MM.1S (cell line): ENCODE data around the gene PPA1.
"Not testable (repeated sequence)": the region's sequence is repeated elsewhere in the genome, so short reads cannot be mapped to it uniquely, and the experiment has no call there.

Experiments
- DNase-seq: peaks from one replicate; pipeline ENCODE4 v3.0.0-alpha.2; 2015
- H2AFZ ChIP-seq: fragments of 300-600 bp; sonication (generic); 2 replicates; pipeline ENCODE4 v1.6.0; 2016; ENCODE audit warnings: antibody characterized with exemption, low read length
- H3F3A ChIP-seq: fragments of 300-600 bp; sonication (generic); 2 replicates; pipeline ENCODE4 v1.6.1; 2016; ENCODE audit warnings: mild to moderate bottlenecking, antibody characterized with exemption, low read length, moderate library complexity, mixed read lengths; ENCODE audit not compliant: insufficient read depth
- H3K27ac ChIP-seq: fragments of 300-600 bp; sonication (generic); 2 replicates; pipeline ENCODE4 v1.5.1; 2016; ENCODE audit warnings: mild to moderate bottlenecking, low read length
- H3K27me3 ChIP-seq: fragments of 300-600 bp; sonication (generic); replicated peaks from 2 replicates; pipeline ENCODE4 v1.6.0; 2016; ENCODE audit warnings: low read length; ENCODE audit not compliant: insufficient read depth
- H3K36me3 ChIP-seq: fragments of 300-600 bp; sonication (generic); replicated peaks from 2 replicates; pipeline ENCODE4 v1.6.1; 2016; ENCODE audit warnings: mild to moderate bottlenecking, low read length, mixed read lengths; ENCODE audit not compliant: insufficient read depth
- H3K4me1 ChIP-seq: fragments of 300-600 bp; sonication (generic); 2 replicates; pipeline ENCODE4 v1.6.1; 2016; ENCODE audit warnings: low read length, mixed read lengths
- H3K4me2 ChIP-seq: fragments of 300-600 bp; sonication (generic); 2 replicates; pipeline ENCODE4 v1.6.0; 2016; ENCODE audit warnings: low read depth, low read length
- H3K4me3 ChIP-seq: fragments of 300-600 bp; sonication (generic); 2 replicates; pipeline ENCODE4 v1.5.1; 2016; ENCODE audit warnings: low read length, mixed read lengths
- H3K79me2 ChIP-seq: fragments of 300-600 bp; sonication (generic); 2 replicates; pipeline ENCODE4 v1.6.1; 2016; ENCODE audit warnings: mixed run types, low read length, mixed read lengths
- H3K9ac ChIP-seq: fragments of 300-600 bp; sonication (generic); 2 replicates; pipeline ENCODE4 v1.6.1; 2016; ENCODE audit warnings: low read length, mixed read lengths
- H3K9me2 ChIP-seq: fragments of 300-600 bp; sonication (generic); replicated peaks from 2 replicates; pipeline ENCODE4 v1.6.1; 2016; ENCODE audit warnings: mild to moderate bottlenecking, low read length, mixed read lengths; ENCODE audit not compliant: insufficient read depth
- H3K9me3 ChIP-seq: fragments of 300-600 bp; sonication (generic); replicated peaks from 2 replicates; pipeline ENCODE4 v1.6.1; 2016; ENCODE audit warnings: mild to moderate bottlenecking, low read length, mixed read lengths; ENCODE audit not compliant: insufficient read depth
- H4K20me1 ChIP-seq: fragments of 300-600 bp; sonication (generic); 2 replicates; pipeline ENCODE4 v1.6.1; 2016; ENCODE audit warnings: mild to moderate bottlenecking, low read length, moderate library complexity, mixed read lengths; ENCODE audit not compliant: insufficient read depth
- EZH2 ChIP-seq: fragments of 300-600 bp; sonication (generic); optimal IDR thresholded peaks from 2 replicates; pipeline ENCODE3; 2017; ENCODE audit warnings: low read depth, mild to moderate bottlenecking, antibody characterized with exemption, low read length, mixed read lengths
- EZH2phosphoT487 ChIP-seq: fragments of 300-600 bp; sonication (generic); IDR thresholded peaks from 2 replicates; pipeline ENCODE4 v1.6.1; 2018; ENCODE audit warnings: antibody characterized with exemption, low read length
- TF ChIP-seq, protein P1 (sequence below): fragments of 300-600 bp; sonication (generic); IDR thresholded peaks from 2 replicates; pipeline ENCODE4 v1.5.1; 2016; ENCODE audit warnings: antibody characterized with exemption, low read length, mixed read lengths

PPA1 gene

DNA sequence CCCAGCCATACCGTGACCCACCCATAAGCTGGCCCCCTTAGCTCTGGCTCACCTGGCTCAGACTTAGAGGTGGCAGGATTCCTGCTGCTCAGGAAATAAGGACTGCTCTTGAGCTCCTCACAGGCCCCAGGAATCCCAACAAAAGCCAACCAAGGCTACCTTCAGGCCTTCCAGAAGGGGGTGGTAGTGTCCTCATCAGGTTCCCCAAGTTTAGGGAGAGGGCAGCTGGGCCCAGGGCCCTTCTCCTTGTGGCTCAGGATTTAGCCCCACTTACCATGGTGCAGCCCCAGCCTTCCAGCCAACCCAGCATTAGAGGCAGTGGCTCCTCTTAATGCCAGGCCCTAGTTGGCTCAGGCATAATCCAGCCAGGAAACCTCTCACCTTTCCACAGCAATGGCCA is 27.0 kb upstream of the PPA1 start:
- no peak overlapping the region for H3K9ac ChIP-seq
- no peak for TF ChIP-seq EZH2
- DNase-seq: no peak
- no peak overlapping the region for H3K4me2 ChIP-seq
- no peaks in the 10 kb centered on the region for H4K20me1 ChIP-seq
- no peaks in the 10 kb centered on the region for H3K27me3 ChIP-seq
- H3K27ac ChIP-seq: no peak overlapping the region
- 0 out of 2 replicates have a peak, but pooled peaks cover under 1% of the 10 kb centered on the region for H3F3A ChIP-seq
- H3K79me2 ChIP-seq: no peaks in the 10 kb centered on the region
- no peak overlapping the region for H3K4me3 ChIP-seq
- no peaks in the 10 kb centered on the region for H3K9me3 ChIP-seq
- H3K36me3 ChIP-seq: no peaks in the 10 kb centered on the region
- H3K4me1 ChIP-seq: peaks cover 1% of the 10 kb centered on the region; the same call in 1 of the 2 replicates
- no peak overlapping the region for H2AFZ ChIP-seq
- H3K9me2 ChIP-seq: no peaks in the 10 kb centered on the region

DNA sequence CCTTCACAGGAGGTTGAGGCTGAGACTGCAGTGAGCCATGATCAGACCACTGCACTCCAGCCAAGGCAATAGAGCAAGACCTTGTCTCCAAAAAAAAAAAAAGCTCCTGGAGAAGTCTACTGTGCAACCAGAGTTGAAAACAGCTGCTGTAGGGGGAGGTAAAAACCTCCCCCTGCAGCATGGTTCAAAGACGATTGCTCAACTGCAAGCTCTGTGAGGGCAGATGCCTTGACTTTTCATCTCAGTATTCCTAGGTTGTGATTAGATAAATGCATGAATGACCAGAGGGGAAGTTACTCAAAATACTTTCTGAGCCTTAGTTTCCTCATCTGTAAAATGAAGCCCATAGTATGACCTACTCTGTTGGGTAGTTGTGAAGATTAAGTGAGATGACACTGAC is 25.0 kb upstream of the PPA1 start:
- Histone ChIP-seq H4K20me1 (no peaks in the 10 kb centered on the region), H3K4me1 (no peaks in the 10 kb centered on the region), H3K79me2 (no peaks in the 10 kb centered on the region), H3K9me3 (no peaks in the 10 kb centered on the region), H3K27ac (no peak overlapping the region), H3K27me3 (no peaks in the 10 kb centered on the region), H3K9me2 (no peaks in the 10 kb centered on the region), H3K4me2 (no peak overlapping the region), H2AFZ (no peak overlapping the region), H3K4me3 (no peak overlapping the region), H3K36me3 (no peaks in the 10 kb centered on the region), H3F3A (no peaks in the 10 kb centered on the region), H3K9ac (no peak overlapping the region)
- TF ChIP-seq, protein P1, sequence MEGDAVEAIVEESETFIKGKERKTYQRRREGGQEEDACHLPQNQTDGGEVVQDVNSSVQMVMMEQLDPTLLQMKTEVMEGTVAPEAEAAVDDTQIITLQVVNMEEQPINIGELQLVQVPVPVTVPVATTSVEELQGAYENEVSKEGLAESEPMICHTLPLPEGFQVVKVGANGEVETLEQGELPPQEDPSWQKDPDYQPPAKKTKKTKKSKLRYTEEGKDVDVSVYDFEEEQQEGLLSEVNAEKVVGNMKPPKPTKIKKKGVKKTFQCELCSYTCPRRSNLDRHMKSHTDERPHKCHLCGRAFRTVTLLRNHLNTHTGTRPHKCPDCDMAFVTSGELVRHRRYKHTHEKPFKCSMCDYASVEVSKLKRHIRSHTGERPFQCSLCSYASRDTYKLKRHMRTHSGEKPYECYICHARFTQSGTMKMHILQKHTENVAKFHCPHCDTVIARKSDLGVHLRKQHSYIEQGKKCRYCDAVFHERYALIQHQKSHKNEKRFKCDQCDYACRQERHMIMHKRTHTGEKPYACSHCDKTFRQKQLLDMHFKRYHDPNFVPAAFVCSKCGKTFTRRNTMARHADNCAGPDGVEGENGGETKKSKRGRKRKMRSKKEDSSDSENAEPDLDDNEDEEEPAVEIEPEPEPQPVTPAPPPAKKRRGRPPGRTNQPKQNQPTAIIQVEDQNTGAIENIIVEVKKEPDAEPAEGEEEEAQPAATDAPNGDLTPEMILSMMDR: no peak
- TF ChIP-seq EZH2 (no peak), EZH2phosphoT487 (no peak)
- DNase-seq: no peak

DNA sequence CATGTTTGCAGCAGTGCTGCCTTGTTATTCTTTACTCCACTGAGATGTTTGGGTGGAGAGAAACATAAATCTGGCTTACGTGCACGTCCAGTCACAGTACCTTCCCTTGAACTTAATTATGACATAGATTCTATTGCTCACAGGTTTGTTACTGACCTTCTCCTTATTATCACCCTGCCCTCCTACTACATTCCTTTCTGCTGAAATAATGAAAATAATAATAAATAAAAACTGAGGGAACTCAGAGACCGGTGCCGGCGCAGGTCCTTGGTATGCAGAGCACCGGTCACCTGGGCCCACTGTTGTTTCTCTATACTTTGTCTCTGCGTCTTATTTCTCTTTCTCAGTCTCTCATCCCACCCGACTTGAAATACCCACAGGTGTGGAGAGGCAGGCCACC is 24.6 kb upstream of the PPA1 start:
- H3K27me3 ChIP-seq, H3K79me2 ChIP-seq, H3F3A ChIP-seq, H3K9ac ChIP-seq, H3K4me1 ChIP-seq, H3K4me3 ChIP-seq, DNase-seq, H4K20me1 ChIP-seq, H3K27ac ChIP-seq, H3K9me3 ChIP-seq, H3K4me2 ChIP-seq, H2AFZ ChIP-seq, H3K36me3 ChIP-seq, H3K9me2 ChIP-seq: not testable (repeated sequence)

DNA sequence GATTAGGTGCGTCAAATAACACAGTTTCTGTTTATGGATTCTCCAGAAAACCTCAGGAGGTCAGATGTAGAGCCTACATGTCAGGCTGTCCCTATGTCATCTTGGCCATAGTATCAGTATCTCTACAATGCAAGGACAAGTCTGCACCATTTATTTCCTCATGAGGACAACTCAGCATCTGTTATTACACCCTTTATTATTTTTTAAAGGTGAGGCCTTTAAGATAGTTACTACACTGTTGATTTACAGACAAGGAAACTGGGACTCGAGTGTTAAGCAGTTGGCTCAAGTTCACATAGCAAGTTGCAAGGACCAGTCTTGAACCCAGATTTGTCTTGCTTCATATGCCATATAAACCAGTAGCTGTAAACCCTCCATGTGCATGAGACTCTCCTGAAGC is 23.2 kb upstream of the PPA1 start:
- Histone ChIP-seq H3K27me3 (no peaks in the 10 kb centered on the region), H2AFZ (no peak overlapping the region), H4K20me1 (no peaks in the 10 kb centered on the region), H3F3A (no peaks in the 10 kb centered on the region), H3K36me3 (no peaks in the 10 kb centered on the region), H3K9me2 (no peaks in the 10 kb centered on the region), H3K9ac (no peak overlapping the region), H3K4me1 (no peaks in the 10 kb centered on the region), H3K4me3 (no peak overlapping the region), H3K4me2 (no peak overlapping the region), H3K79me2 (no peaks in the 10 kb centered on the region), H3K9me3 (no peaks in the 10 kb centered on the region), H3K27ac (no peak overlapping the region)
- TF ChIP-seq EZH2phosphoT487: no peak
- TF ChIP-seq, protein P1: no peak
- TF ChIP-seq EZH2: no peak
- DNase-seq: no peak
